GM12875 (cell line): ENCODE data around the gene FKBP1A.
"Not testable (repeated sequence)": the region's sequence is repeated elsewhere in the genome, so short reads cannot be mapped to it uniquely, and the experiment has no call there.

Experiments
- H3K4me3 ChIP-seq: one replicate; pipeline ENCODE4 v1.5.1; 2011; ENCODE audit warnings: low read depth, low read length, control low read depth
- TF ChIP-seq, protein P1 (sequence below): IDR thresholded peaks from 2 replicates; pipeline ENCODE4 v1.5.1; 2011; ENCODE audit warnings: low read depth, mild to moderate bottlenecking, control low read depth, inconsistent platforms, low read length, moderate library complexity, borderline replicate concordance; ENCODE audit not compliant: insufficient read depth

Gene FKBP1A

GRCh38 chr20:1401451-1401907 lies 8.6 kb upstream of the FKBP1A start:
- H3K4me3 ChIP-seq = no peak overlapping the region
- TF ChIP-seq, protein P1, sequence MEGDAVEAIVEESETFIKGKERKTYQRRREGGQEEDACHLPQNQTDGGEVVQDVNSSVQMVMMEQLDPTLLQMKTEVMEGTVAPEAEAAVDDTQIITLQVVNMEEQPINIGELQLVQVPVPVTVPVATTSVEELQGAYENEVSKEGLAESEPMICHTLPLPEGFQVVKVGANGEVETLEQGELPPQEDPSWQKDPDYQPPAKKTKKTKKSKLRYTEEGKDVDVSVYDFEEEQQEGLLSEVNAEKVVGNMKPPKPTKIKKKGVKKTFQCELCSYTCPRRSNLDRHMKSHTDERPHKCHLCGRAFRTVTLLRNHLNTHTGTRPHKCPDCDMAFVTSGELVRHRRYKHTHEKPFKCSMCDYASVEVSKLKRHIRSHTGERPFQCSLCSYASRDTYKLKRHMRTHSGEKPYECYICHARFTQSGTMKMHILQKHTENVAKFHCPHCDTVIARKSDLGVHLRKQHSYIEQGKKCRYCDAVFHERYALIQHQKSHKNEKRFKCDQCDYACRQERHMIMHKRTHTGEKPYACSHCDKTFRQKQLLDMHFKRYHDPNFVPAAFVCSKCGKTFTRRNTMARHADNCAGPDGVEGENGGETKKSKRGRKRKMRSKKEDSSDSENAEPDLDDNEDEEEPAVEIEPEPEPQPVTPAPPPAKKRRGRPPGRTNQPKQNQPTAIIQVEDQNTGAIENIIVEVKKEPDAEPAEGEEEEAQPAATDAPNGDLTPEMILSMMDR = no peak

DNA sequence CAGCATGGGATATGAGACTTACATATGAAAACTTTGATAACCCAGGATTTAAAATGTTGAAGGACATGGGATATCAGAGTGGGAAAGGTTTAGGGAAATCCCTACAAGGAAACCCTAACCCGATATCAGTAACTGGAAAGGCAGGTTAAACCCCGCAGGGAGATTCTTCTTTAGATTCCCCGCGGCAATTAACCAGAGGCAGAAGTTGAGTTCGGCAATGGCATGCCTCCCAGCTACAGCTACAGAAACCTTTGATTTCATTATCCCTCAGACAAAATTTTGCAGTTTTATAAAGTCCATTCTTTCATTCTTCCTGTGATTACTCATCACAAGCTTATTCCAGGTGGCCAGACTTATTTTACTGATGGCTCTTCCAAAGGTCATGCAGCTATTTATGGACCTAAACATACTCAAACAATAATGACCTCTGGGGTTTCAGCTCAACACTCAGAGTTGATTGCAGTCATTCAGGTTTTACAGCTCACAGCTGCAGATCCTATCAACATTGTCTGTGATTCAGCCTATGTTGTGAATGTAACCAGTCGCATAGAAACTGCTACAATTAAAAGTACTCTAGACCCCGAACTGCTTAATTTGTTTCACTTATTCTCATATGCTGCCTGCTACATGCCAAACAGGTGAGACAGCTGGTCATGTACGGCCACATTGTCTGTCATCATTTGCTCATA lies 7.0 kb upstream of the FKBP1A start:
- H3K4me3 ChIP-seq = not testable (repeated sequence)

GRCh38 chr20:1398185-1398584 lies 5.3 kb upstream of the FKBP1A start:
- not testable (repeated sequence) for H3K4me3 ChIP-seq
- TF ChIP-seq, protein P1 = peak; percentile 32; the same call in 1 of the 2 replicates

DNA sequence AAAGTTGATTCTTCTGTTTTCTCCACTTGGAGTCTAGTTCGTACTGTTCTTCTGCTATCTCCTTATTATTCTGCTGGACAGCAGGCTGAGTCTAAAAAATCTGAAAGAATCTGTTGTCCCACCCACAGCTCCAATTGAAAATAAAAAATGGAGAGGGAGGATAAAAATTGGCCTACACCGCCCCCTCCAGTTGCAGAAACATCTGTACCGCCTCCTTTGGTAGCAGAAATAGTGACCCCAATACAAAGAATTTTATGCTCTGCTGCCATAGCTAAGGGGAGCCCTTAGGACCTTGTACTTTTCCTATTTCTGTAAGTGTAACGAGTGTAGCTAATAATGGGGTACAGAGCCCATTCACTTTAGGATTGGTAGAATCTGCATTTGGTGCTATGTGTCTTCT lies 4.9 kb upstream of the FKBP1A start:
- TF ChIP-seq, protein P1 = no peak
- H3K4me3 ChIP-seq = no peak overlapping the region

DNA sequence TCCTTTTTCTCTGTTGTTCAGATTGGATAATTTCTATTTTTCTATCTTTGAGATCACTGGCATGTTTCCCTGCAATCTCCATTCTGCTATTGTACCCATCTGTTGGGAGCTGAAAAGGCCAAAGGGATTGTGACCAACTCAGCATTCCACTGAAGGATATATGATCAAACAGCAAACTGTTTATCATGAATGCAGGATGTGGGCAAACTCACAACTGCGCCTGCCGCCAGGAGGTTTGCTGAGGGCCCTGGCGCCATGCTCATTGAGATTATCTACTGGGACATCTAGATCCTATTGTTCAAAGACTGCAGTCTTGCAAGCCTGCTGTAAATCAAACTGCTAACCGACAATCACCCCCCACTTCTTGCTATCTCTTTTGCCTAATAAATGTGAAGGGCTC lies 3.8 kb upstream of the FKBP1A start:
- no peak overlapping the region for H3K4me3 ChIP-seq
- TF ChIP-seq, protein P1 = no peak

DNA sequence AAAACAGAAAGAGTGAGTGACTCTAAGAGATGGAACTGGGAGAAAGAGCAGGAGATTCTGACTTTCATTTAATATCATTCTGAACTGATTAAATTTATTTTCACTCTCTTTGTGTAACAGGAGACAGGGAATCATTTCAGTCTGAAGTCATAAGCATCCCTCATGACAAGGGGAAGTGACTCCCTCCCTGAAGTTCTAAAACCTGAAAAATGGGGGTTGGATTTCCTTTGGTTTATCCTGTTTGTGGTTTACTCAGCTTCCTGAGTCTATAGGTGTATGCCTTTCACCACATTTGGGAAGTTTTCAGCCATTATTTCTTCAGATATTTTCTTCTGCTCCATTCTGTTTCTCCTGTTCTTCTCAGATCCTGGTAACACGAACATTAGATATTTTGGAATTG lies 3.4 kb upstream of the FKBP1A start:
- H3K4me3 ChIP-seq = no peak overlapping the region
- TF ChIP-seq, protein P1 = no peak

DNA sequence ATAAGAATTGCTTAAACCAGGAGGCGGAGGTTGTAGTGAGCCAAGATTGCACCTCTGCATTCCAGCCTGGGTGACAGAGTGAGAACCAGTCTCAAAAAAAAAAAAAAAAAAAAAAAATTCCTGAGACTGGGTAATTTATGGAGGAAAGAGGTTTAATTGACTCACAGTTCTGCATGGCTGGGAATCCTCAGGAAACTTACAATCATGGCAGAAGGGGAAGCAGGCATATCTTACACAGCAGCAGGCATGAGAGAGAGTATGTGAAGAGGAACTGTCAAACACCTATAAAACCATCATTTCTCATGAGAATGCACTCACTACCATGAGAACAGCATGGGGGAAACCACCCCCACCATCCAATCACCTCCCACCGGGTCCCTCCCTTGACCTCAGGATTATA lies 1.8 kb upstream of the FKBP1A start:
- TF ChIP-seq, protein P1 = no peak
- H3K4me3 ChIP-seq = no peak overlapping the region
